ENCODE data around the gene CAST.

The CAST gene

GRCh38 chr5:96821260-96821916 is 159.2 kb downstream of the CAST start:
- H3K9me3 ChIP-seq (ENCODE audit: control insufficient read depth, insufficient read depth, low read length) = no peaks in the 10 kb centered on the region
- no peaks in the 10 kb centered on the region for H3K36me3 ChIP-seq (ENCODE audit: control insufficient read depth, insufficient read depth, low read length)
- H3K4me3 ChIP-seq (ENCODE audit: low read depth, low read length) = no peak overlapping the region
- no peaks in the 10 kb centered on the region for H3K27me3 ChIP-seq (ENCODE audit: control insufficient read depth, insufficient read depth, low read length)
- peaks cover 12% of the 10 kb centered on the region for H3K4me1 ChIP-seq (ENCODE audit: control insufficient read depth, insufficient read depth, low read length)
- H3K9ac ChIP-seq (ENCODE audit: low read depth, low read length) = no peak overlapping the region
- H3K27ac ChIP-seq (ENCODE audit: low read depth, low read length) = no peak overlapping the region

- peaks cover 5% of the 10 kb centered on the region for H3K4me1 ChIP-seq (ENCODE audit: control insufficient read depth, insufficient read depth, low read length)
- no peaks in the 10 kb centered on the region for H3K36me3 ChIP-seq (ENCODE audit: control insufficient read depth, insufficient read depth, low read length)
- no peak overlapping the region for H3K9ac ChIP-seq (ENCODE audit: low read depth, low read length)
- H3K27me3 ChIP-seq (ENCODE audit: control insufficient read depth, insufficient read depth, low read length) = no peaks in the 10 kb centered on the region
- H3K4me3 ChIP-seq (ENCODE audit: low read depth, low read length) = no peak overlapping the region
- H3K27ac ChIP-seq (ENCODE audit: low read depth, low read length) = no peak overlapping the region
- H3K9me3 ChIP-seq (ENCODE audit: control insufficient read depth, insufficient read depth, low read length) = no peaks in the 10 kb centered on the region
These were observed 160.7 kb downstream of the CAST start for GRCh38 chr5:96822686-96823459.

GRCh38 chr5:96823900-96824380 is 161.8 kb downstream of the CAST start:
- Histone ChIP-seq H3K4me3 (ENCODE audit: low read depth, low read length) (no peak overlapping the region), H3K9me3 (ENCODE audit: control insufficient read depth, insufficient read depth, low read length) (no peaks in the 10 kb centered on the region), H3K4me1 (ENCODE audit: control insufficient read depth, insufficient read depth, low read length) (peaks cover 5% of the 10 kb centered on the region), H3K9ac (ENCODE audit: low read depth, low read length) (no peak overlapping the region), H3K27ac (ENCODE audit: low read depth, low read length) (no peak overlapping the region), H3K36me3 (ENCODE audit: control insufficient read depth, insufficient read depth, low read length) (no peaks in the 10 kb centered on the region), H3K27me3 (ENCODE audit: control insufficient read depth, insufficient read depth, low read length) (no peaks in the 10 kb centered on the region)
